Measurements from ENCODE around the gene RBM12. TPM values are rescaled to one million over a fixed set of nuclear protein-coding genes. Genes with fewer than 3 reads are reported as not detected.

The RBM12 gene
- total and polyA plus RNA-seq, 4 donors = 3.4 to 20.0 (median 15.8) TPM

DNA sequence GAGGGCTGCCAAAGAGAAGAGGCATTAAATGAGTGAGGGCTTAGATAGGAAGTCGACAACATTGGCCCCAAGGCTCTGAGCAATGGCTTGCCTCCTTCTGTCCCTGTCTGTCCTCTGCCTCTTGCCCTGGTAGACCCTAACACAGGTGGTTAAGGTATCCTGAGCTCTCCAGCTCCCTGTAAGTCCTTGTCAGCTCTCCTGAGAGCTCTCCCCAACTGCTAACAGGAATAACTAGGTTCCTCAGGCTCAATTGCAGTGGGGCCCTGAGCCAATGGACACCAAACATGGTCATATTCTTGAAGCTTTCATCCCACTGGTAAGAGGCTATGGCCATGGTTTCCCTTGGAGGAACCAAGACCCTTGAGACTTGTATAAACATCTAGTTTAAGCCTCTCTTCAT lies 5.0 kb upstream of the RBM12 start:
- no peak overlapping the region for H3K9ac ChIP-seq (ENCODE audit: low read depth in 1 of 2, low read length in 2 of 2)
- H3K27me3 ChIP-seq (ENCODE audit: control insufficient read depth in 4 of 4, insufficient read depth in 4 of 4, low read length in 3 of 4) = no peaks in the 10 kb centered on the region
- H3K9me3 ChIP-seq (ENCODE audit: control insufficient read depth in 4 of 4, low read length in 3 of 4) = no peaks in the 10 kb centered on the region
- no peaks in the 10 kb centered on the region for H3K4me1 ChIP-seq (ENCODE audit: control insufficient read depth in 4 of 4, insufficient read depth in 4 of 4, low read length in 3 of 4)
- 98% methylated on average over 1 of the region's 1 CpG for WGBS
- TF ChIP-seq EGR1 (IDR thresholded peaks at IDR 0.05; ENCODE audit: low read depth in 2 of 2) (no peak), HNF4G (IDR thresholded peaks at IDR 0.05) (no peak), JUND (IDR thresholded peaks at IDR 0.05) (no peak)
- peaks cover 7 to 51% (median 38%) of the 10 kb centered on the region in 4 donors for H3K36me3 ChIP-seq (ENCODE audit: control insufficient read depth in 4 of 4, insufficient read depth in 3 of 4, low read depth in 1 of 4, low read length in 3 of 4)
- H3K27ac ChIP-seq (ENCODE audit: low read depth in 1 of 2, low read length in 2 of 2) = no peak overlapping the region
- H3K4me3 ChIP-seq (ENCODE audit: low read depth in 1 of 3, low read length in 3 of 3) = no peak overlapping the region
- DNase-seq (ENCODE audit: low spot score) = no peak

DNA sequence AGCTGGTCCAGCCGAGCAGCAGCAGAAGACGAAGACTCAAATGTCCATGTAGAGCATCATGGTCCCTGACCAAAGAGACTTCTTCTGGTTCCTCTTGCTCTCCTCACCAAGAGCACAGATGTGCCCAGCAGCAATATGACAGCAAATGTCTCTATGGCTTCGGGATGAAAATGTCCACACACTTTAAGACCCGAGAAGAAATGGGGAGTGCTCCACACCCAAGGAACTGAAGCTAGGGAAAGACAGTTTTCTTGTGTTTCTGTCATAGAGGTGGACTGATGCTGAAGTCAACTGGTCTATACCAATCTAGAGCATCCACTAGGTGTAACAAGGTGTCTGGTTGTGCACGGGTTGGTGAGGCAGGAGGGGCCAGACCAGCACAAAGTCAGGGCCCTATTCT lies 4.5 kb upstream of the RBM12 start:
- no peak for TF ChIP-seq HNF4A (conservative IDR thresholded peaks at IDR 0.05)
- no peak for TF ChIP-seq HNF4G (IDR thresholded peaks at IDR 0.05)
- TF ChIP-seq, protein P1, sequence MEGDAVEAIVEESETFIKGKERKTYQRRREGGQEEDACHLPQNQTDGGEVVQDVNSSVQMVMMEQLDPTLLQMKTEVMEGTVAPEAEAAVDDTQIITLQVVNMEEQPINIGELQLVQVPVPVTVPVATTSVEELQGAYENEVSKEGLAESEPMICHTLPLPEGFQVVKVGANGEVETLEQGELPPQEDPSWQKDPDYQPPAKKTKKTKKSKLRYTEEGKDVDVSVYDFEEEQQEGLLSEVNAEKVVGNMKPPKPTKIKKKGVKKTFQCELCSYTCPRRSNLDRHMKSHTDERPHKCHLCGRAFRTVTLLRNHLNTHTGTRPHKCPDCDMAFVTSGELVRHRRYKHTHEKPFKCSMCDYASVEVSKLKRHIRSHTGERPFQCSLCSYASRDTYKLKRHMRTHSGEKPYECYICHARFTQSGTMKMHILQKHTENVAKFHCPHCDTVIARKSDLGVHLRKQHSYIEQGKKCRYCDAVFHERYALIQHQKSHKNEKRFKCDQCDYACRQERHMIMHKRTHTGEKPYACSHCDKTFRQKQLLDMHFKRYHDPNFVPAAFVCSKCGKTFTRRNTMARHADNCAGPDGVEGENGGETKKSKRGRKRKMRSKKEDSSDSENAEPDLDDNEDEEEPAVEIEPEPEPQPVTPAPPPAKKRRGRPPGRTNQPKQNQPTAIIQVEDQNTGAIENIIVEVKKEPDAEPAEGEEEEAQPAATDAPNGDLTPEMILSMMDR (IDR thresholded peaks at IDR 0.05; ENCODE audit: low read depth, low read length, missing input control) = no peak
- TF ChIP-seq, protein P2, sequence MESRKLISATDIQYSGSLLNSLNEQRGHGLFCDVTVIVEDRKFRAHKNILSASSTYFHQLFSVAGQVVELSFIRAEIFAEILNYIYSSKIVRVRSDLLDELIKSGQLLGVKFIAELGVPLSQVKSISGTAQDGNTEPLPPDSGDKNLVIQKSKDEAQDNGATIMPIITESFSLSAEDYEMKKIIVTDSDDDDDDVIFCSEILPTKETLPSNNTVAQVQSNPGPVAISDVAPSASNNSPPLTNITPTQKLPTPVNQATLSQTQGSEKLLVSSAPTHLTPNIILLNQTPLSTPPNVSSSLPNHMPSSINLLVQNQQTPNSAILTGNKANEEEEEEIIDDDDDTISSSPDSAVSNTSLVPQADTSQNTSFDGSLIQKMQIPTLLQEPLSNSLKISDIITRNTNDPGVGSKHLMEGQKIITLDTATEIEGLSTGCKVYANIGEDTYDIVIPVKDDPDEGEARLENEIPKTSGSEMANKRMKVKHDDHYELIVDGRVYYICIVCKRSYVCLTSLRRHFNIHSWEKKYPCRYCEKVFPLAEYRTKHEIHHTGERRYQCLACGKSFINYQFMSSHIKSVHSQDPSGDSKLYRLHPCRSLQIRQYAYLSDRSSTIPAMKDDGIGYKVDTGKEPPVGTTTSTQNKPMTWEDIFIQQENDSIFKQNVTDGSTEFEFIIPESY (IDR thresholded peaks at IDR 0.05) = no peak
- no peak for TF ChIP-seq RXRA (IDR thresholded peaks at IDR 0.05)
- TF ChIP-seq NR2F2 (IDR thresholded peaks at IDR 0.05) = no peak
- TF ChIP-seq YY1 (IDR thresholded peaks at IDR 0.05) = no peak
- TF ChIP-seq, protein P3, sequence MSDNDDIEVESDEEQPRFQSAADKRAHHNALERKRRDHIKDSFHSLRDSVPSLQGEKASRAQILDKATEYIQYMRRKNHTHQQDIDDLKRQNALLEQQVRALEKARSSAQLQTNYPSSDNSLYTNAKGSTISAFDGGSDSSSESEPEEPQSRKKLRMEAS (IDR thresholded peaks at IDR 0.05) = no peak
- TF ChIP-seq FOXA1 (IDR thresholded peaks at IDR 0.05) = no peak
- TF ChIP-seq TAF1 (conservative IDR thresholded peaks at IDR 0.05) = no peak
- no peak for TF ChIP-seq JUND (IDR thresholded peaks at IDR 0.05)
- no peak for TF ChIP-seq SP1 (IDR thresholded peaks at IDR 0.05)
- TF ChIP-seq RAD21 (IDR thresholded peaks at IDR 0.05) = no peak
- no peak for TF ChIP-seq EGR1 (IDR thresholded peaks at IDR 0.05; ENCODE audit: low read depth in 2 of 2)
- TF ChIP-seq, protein P4, sequence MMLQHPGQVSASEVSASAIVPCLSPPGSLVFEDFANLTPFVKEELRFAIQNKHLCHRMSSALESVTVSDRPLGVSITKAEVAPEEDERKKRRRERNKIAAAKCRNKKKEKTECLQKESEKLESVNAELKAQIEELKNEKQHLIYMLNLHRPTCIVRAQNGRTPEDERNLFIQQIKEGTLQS (IDR thresholded peaks at IDR 0.05) = no peak
- TF ChIP-seq, protein P5, sequence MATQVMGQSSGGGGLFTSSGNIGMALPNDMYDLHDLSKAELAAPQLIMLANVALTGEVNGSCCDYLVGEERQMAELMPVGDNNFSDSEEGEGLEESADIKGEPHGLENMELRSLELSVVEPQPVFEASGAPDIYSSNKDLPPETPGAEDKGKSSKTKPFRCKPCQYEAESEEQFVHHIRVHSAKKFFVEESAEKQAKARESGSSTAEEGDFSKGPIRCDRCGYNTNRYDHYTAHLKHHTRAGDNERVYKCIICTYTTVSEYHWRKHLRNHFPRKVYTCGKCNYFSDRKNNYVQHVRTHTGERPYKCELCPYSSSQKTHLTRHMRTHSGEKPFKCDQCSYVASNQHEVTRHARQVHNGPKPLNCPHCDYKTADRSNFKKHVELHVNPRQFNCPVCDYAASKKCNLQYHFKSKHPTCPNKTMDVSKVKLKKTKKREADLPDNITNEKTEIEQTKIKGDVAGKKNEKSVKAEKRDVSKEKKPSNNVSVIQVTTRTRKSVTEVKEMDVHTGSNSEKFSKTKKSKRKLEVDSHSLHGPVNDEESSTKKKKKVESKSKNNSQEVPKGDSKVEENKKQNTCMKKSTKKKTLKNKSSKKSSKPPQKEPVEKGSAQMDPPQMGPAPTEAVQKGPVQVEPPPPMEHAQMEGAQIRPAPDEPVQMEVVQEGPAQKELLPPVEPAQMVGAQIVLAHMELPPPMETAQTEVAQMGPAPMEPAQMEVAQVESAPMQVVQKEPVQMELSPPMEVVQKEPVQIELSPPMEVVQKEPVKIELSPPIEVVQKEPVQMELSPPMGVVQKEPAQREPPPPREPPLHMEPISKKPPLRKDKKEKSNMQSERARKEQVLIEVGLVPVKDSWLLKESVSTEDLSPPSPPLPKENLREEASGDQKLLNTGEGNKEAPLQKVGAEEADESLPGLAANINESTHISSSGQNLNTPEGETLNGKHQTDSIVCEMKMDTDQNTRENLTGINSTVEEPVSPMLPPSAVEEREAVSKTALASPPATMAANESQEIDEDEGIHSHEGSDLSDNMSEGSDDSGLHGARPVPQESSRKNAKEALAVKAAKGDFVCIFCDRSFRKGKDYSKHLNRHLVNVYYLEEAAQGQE (IDR thresholded peaks at IDR 0.05) = no peak
- TF ChIP-seq GABPA (IDR thresholded peaks at IDR 0.05 in 1 of 2, conservative IDR thresholded peaks at IDR 0.05 in 1 of 2) = no peak
- TF ChIP-seq FOXA2 (IDR thresholded peaks at IDR 0.05) = no peak
- no peaks in the 10 kb centered on the region for H3K4me1 ChIP-seq (ENCODE audit: control insufficient read depth in 4 of 4, insufficient read depth in 4 of 4, low read length in 3 of 4)
- no peak overlapping the region for H3K9ac ChIP-seq (ENCODE audit: low read depth in 1 of 2, low read length in 2 of 2)
- no peaks in the 10 kb centered on the region for H3K27me3 ChIP-seq (ENCODE audit: control insufficient read depth in 4 of 4, insufficient read depth in 4 of 4, low read length in 3 of 4)
- H3K9me3 ChIP-seq (ENCODE audit: control insufficient read depth in 4 of 4, low read length in 3 of 4) = no peaks in the 10 kb centered on the region
- peaks cover 7 to 46% (median 37%) of the 10 kb centered on the region in 4 donors for H3K36me3 ChIP-seq (ENCODE audit: control insufficient read depth in 4 of 4, insufficient read depth in 3 of 4, low read depth in 1 of 4, low read length in 3 of 4)
- WGBS = 97% methylated on average over 5 of the region's 5 CpGs
- H3K27ac ChIP-seq (ENCODE audit: low read depth in 1 of 2, low read length in 2 of 2) = no peak overlapping the region
- no peak overlapping the region for H3K4me3 ChIP-seq (ENCODE audit: low read depth in 1 of 3, low read length in 3 of 3)
- DNase-seq (ENCODE audit: low spot score) = no peak

Measured in liver (tissue), 9 donors.